Trophoblast cell (in vitro differentiated cells and primary cell): ENCODE measurements around the gene XIRP1.
A peak's percentile ranks its signal among the peaks of the same experiment; 100 is the strongest.

Experiments used
- DNase-seq, 2 donors: peaks; one replicate each; pipeline ENCODE4 v3.0.0-alpha.2; 2016
- H2AFZ ChIP-seq: 2 replicates; pipeline ENCODE4 v1.6.1; 2013; ENCODE audit warnings: low read length, moderate library complexity, mild to moderate bottlenecking; ENCODE audit not compliant: insufficient read depth, poor library complexity
- H2AK5ac ChIP-seq: 2 replicates; pipeline ENCODE4 v1.6.1; 2013; ENCODE audit warnings: mild to moderate bottlenecking, low read length
- H2BK120ac ChIP-seq: 2 replicates; pipeline ENCODE4 v1.6.1; 2013; ENCODE audit warnings: low read length, mild to moderate bottlenecking, moderate library complexity; ENCODE audit not compliant: insufficient read depth, poor library complexity
- H2BK12ac ChIP-seq: 2 replicates; pipeline ENCODE4 v1.6.1; 2013; ENCODE audit warnings: mild to moderate bottlenecking, low read length, moderate library complexity
- H2BK5ac ChIP-seq: 2 replicates; pipeline ENCODE4 v1.6.1; 2013; ENCODE audit warnings: low read length, low read depth, moderate library complexity, mild to moderate bottlenecking; ENCODE audit not compliant: poor library complexity
- H3K14ac ChIP-seq: 2 replicates; pipeline ENCODE4 v1.6.1; 2013; ENCODE audit warnings: mild to moderate bottlenecking, low read length
- H3K18ac ChIP-seq: 2 replicates; pipeline ENCODE4 v1.6.1; 2013; ENCODE audit warnings: mild to moderate bottlenecking, low read length
- H3K23ac ChIP-seq: 2 replicates; pipeline ENCODE4 v1.6.1; 2013; ENCODE audit warnings: low read length
- H3K27ac ChIP-seq: 2 replicates; pipeline ENCODE4 v1.5.1; 2013; ENCODE audit warnings: low read depth, mild to moderate bottlenecking, inconsistent platforms, low read length, moderate library complexity
- H3K27me3 ChIP-seq: 2 replicates; pipeline ENCODE4 v1.6.1; 2013; ENCODE audit warnings: inconsistent platforms, mild to moderate bottlenecking, low read length, moderate library complexity; ENCODE audit not compliant: insufficient read depth
- H3K36me3 ChIP-seq, 2 experiments: 1 replicate in 1 of 2; 2 replicates in 1 of 2; pipeline ENCODE4 v1.6.1; 2013; ENCODE audit warnings: low read length in 2 of 2, mild to moderate bottlenecking in 2 of 2, moderate library complexity in 1 of 2; ENCODE audit not compliant: insufficient read depth in 2 of 2, control insufficient read depth in 1 of 2
- H3K4ac ChIP-seq: 2 replicates; pipeline ENCODE4 v1.6.1; 2013; ENCODE audit warnings: low read depth, mild to moderate bottlenecking, low read length, moderate library complexity
- H3K4me1 ChIP-seq, 2 experiments: 1 replicate in 1 of 2; 2 replicates in 1 of 2; pipeline ENCODE4 v1.6.1; 2013; ENCODE audit warnings: low read length in 2 of 2, mild to moderate bottlenecking in 2 of 2, moderate library complexity in 1 of 2; ENCODE audit not compliant: insufficient read depth in 2 of 2, control insufficient read depth in 1 of 2
- H3K4me2 ChIP-seq: 2 replicates; pipeline ENCODE4 v1.6.1; 2013; ENCODE audit warnings: inconsistent platforms, mild to moderate bottlenecking, low read length, moderate library complexity
- H3K4me3 ChIP-seq: 2 replicates; pipeline ENCODE4 v1.5.1; 2013; ENCODE audit warnings: mild to moderate bottlenecking, low read depth, low read length, inconsistent platforms
- H3K79me1 ChIP-seq: one replicate; pipeline ENCODE4 v1.6.1; 2013; ENCODE audit warnings: low read length
- H3K79me2 ChIP-seq: 2 replicates; pipeline ENCODE4 v1.6.1; 2013; ENCODE audit warnings: low read length, mild to moderate bottlenecking; ENCODE audit not compliant: control insufficient read depth, insufficient read depth, poor library complexity
- H3K9ac ChIP-seq: 2 replicates; pipeline ENCODE4 v1.6.1; 2013; ENCODE audit warnings: mild to moderate bottlenecking, low read length
- H3K9me3 ChIP-seq: 2 replicates; pipeline ENCODE4 v1.6.1; 2013; ENCODE audit warnings: low read depth, mild to moderate bottlenecking, control low read depth, inconsistent platforms, low read length; ENCODE audit not compliant: insufficient read depth
- H4K12ac ChIP-seq: 2 replicates; pipeline ENCODE4 v1.6.1; 2013; ENCODE audit warnings: low read depth, mild to moderate bottlenecking, low read length, moderate library complexity
- H4K8ac ChIP-seq: 2 replicates; pipeline ENCODE4 v1.6.1; 2013; ENCODE audit warnings: low read depth, mild to moderate bottlenecking, low read length, moderate library complexity
- H4K91ac ChIP-seq: one replicate; pipeline ENCODE4 v1.6.1; 2013; ENCODE audit warnings: low read depth, mild to moderate bottlenecking, low read length, moderate library complexity
- WGBS: extraction: QIAGEN DNeasy Blood & Tissue Kit; methylation state at CpG from one replicate; pipeline ENCODE4 v1.1.7; 2013; ENCODE audit warnings: missing lambda C conversion rate; ENCODE audit not compliant: insufficient read length, insufficient coverage; ENCODE audit errors: extremely low coverage; 5-methylcytosine and 5-hydroxymethylcytosine counted together

XIRP1 gene

DNA sequence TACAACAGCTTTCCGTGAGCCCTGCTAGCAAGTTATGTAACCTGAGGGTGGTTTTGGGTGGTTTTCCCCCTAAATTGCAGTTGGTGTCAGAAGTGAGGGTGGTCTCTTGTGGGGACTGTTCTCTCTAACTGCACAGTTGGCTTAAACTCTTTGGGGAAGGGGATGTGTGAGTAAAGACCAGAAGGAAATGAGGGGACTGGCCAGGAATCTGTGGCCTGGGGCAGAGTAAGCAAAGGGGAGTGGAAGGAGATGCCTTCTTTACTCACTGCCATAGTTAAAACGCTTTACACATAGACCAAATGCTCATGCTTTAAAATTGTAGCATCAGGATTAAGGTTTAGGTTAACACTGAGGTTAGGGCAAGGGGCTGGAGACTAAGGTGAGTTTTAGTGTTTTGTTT is 21.2 kb upstream of the XIRP1 start:
- H3K27ac ChIP-seq: peak overlapping the region; percentile 6
- H4K91ac ChIP-seq: no peak overlapping the region
- no peak overlapping the region for H3K14ac ChIP-seq
- no peak overlapping the region for H3K4me3 ChIP-seq
- H3K9me3 ChIP-seq: no peaks in the 10 kb centered on the region
- H2BK12ac ChIP-seq: no peak overlapping the region
- H4K8ac ChIP-seq: no peak overlapping the region
- no peak overlapping the region for H2AFZ ChIP-seq
- H3K9ac ChIP-seq: no peak overlapping the region
- no peak overlapping the region for H3K23ac ChIP-seq
- no peak overlapping the region for H3K4ac ChIP-seq
- H2BK120ac ChIP-seq: peak overlapping the region; percentile 14
- no peak overlapping the region for H3K18ac ChIP-seq
- H3K4me2 ChIP-seq: peak overlapping the region; percentile 11
- H4K12ac ChIP-seq: no peak overlapping the region
- no peak for DNase-seq
- no peaks in the 10 kb centered on the region for H3K36me3 ChIP-seq
- no peaks in the 10 kb centered on the region for H3K79me1 ChIP-seq
- no peaks in the 10 kb centered on the region for H3K79me2 ChIP-seq
- H3K27me3 ChIP-seq: no peaks in the 10 kb centered on the region
- no peak overlapping the region for H2BK5ac ChIP-seq
- no CpG with 5 or more reads among the region's 2 CpGs for WGBS
- H2AK5ac ChIP-seq: no peak overlapping the region
- peaks cover 6 to 11% of the 10 kb centered on the region in 2 experiments for H3K4me1 ChIP-seq

- H3K79me1 ChIP-seq: no peaks in the 10 kb centered on the region
- H3K27me3 ChIP-seq: no peaks in the 10 kb centered on the region
- H4K12ac ChIP-seq: no peak overlapping the region
- H3K18ac ChIP-seq: no peak overlapping the region
- no peak overlapping the region for H2AK5ac ChIP-seq
- H4K91ac ChIP-seq: no peak overlapping the region
- H3K9ac ChIP-seq: no peak overlapping the region
- H3K14ac ChIP-seq: no peak overlapping the region
- DNase-seq: no peak
- peaks cover 6 to 11% of the 10 kb centered on the region in 2 experiments for H3K4me1 ChIP-seq
- no peak overlapping the region for H2BK5ac ChIP-seq
- no peak overlapping the region for H2BK12ac ChIP-seq
- H2BK120ac ChIP-seq: no peak overlapping the region
- no peaks in the 10 kb centered on the region for H3K9me3 ChIP-seq
- H3K23ac ChIP-seq: no peak overlapping the region
- no CpG with 5 or more reads among the region's 1 CpG for WGBS
- H3K79me2 ChIP-seq: no peaks in the 10 kb centered on the region
- no peak overlapping the region for H3K4me2 ChIP-seq
- H3K4ac ChIP-seq: no peak overlapping the region
- H3K27ac ChIP-seq: no peak overlapping the region
- H4K8ac ChIP-seq: no peak overlapping the region
- H2AFZ ChIP-seq: no peak overlapping the region
- H3K36me3 ChIP-seq: no peaks in the 10 kb centered on the region
- H3K4me3 ChIP-seq: no peak overlapping the region
Observed at GRCh38 chr3:39212665-39213064, 20.3 kb upstream of the XIRP1 start.

DNA sequence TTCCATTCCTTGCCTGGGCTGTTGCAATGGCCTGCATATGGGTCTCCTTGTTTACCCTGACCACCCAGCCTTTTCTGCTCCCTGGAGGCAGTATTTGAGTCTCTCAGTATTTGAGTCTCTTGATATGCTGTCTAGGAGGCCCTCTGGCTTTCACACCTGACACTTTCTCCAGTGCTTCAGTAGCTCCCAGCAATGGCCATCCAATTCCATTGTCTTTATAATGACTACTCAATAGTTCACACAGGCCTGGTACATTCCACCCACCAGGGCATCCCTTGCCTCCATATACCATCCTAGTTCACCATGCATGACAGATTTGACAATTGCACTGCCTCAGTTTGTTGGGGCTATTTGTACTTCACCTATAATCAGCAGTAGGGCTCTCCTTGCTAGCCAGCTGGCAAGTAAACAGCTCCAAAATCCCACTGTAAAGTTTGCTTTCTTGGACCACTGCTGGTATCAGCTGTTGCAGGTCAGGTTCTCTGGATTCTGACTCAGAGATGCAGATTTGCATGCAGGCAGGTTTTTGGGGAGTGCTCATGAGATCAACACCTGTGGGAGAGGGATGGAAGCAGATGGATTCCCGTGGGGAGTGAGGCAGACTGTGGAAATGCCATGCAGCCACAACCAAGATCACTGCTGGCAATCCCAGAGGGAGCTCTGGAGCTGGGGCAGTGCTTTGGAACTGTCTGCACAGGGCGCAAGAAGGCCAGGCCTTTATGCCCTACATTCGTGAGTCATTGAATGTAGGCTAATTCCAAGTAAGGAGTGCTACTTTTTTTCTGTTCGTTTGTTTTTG is 19.1 kb upstream of the XIRP1 start:
- Histone ChIP-seq H2AFZ (no peak overlapping the region), H3K4ac (no peak overlapping the region), H3K79me2 (no peaks in the 10 kb centered on the region), H3K27ac (no peak overlapping the region), H2BK120ac (no peak overlapping the region), H2AK5ac (no peak overlapping the region), H4K8ac (no peak overlapping the region), H3K23ac (no peak overlapping the region), H3K4me2 (no peak overlapping the region), H3K36me3 (no peaks in the 10 kb centered on the region), H3K18ac (no peak overlapping the region), H3K4me1 (peaks cover 6 to 11% of the 10 kb centered on the region in 2 experiments), H3K4me3 (no peak overlapping the region), H3K14ac (no peak overlapping the region), H3K79me1 (no peaks in the 10 kb centered on the region), H3K9ac (no peak overlapping the region), H2BK12ac (no peak overlapping the region), H4K12ac (no peak overlapping the region), H4K91ac (no peak overlapping the region), H2BK5ac (no peak overlapping the region), H3K9me3 (no peaks in the 10 kb centered on the region), H3K27me3 (no peaks in the 10 kb centered on the region)
- no CpG with 5 or more reads among the region's 4 CpGs for WGBS
- DNase-seq: no peak

GRCh38 chr3:39210078-39210477 is 17.7 kb upstream of the XIRP1 start:
- Histone ChIP-seq H2AK5ac (no peak overlapping the region), H3K27ac (peak overlapping the region; percentile 12), H3K79me1 (no peaks in the 10 kb centered on the region), H3K14ac (no peak overlapping the region), H3K9me3 (no peaks in the 10 kb centered on the region), H3K4me2 (no peak overlapping the region), H4K12ac (no peak overlapping the region), H4K8ac (no peak overlapping the region), H3K23ac (no peak overlapping the region), H3K4me3 (no peak overlapping the region), H2BK12ac (no peak overlapping the region), H3K36me3 (no peaks in the 10 kb centered on the region), H3K9ac (no peak overlapping the region), H4K91ac (no peak overlapping the region), H3K18ac (no peak overlapping the region), H2BK120ac (no peak overlapping the region), H3K4me1 (peaks cover 6 to 11% of the 10 kb centered on the region in 2 experiments), H3K4ac (no peak overlapping the region), H2BK5ac (no peak overlapping the region), H3K79me2 (no peaks in the 10 kb centered on the region), H3K27me3 (no peaks in the 10 kb centered on the region), H2AFZ (no peak overlapping the region)
- no peak for DNase-seq
- WGBS: no CpG with 5 or more reads among the region's 3 CpGs
